IPS DF 6.9 (cell line): ENCODE results near the gene MAD1L1.

ENCODE experiments used
- DNase-seq: peaks from one replicate; pipeline ENCODE4 v3.0.0-alpha.2; 2013; ENCODE audit warnings: low read depth, low spot score
- H3K27ac ChIP-seq: one replicate; pipeline ENCODE4 v1.5.1; 2013; ENCODE audit warnings: low read length, control low read depth
- H3K27me3 ChIP-seq: 2 replicates; pipeline ENCODE4 v1.6.1; 2013; ENCODE audit warnings: mild to moderate bottlenecking, low read length; ENCODE audit not compliant: control insufficient read depth, insufficient read depth
- H3K36me3 ChIP-seq: 2 replicates; pipeline ENCODE4 v1.6.1; 2013; ENCODE audit warnings: low read length; ENCODE audit not compliant: control insufficient read depth, insufficient read depth
- H3K4me1 ChIP-seq: 2 replicates; pipeline ENCODE4 v1.6.1; 2013; ENCODE audit warnings: low read length; ENCODE audit not compliant: control insufficient read depth, insufficient read depth
- H3K4me3 ChIP-seq: 2 replicates; pipeline ENCODE4 v1.5.1; 2013; ENCODE audit warnings: mild to moderate bottlenecking, low read length
- H3K9me3 ChIP-seq: 2 replicates; pipeline ENCODE4 v1.6.1; 2013; ENCODE audit warnings: low read length, inconsistent platforms; ENCODE audit not compliant: control insufficient read depth, insufficient read depth
- WGBS: extraction: QIAGEN DNeasy Blood & Tissue Kit; methylation state at CpG from one replicate; pipeline ENCODE4 v1.1.7; 2013; ENCODE audit warnings: mixed read lengths, missing lambda C conversion rate; ENCODE audit not compliant: insufficient read length, insufficient coverage; 5-methylcytosine and 5-hydroxymethylcytosine counted together

Gene MAD1L1

GRCh38 chr7:1806354-1806753 lies 426.4 kb downstream of the MAD1L1 start:
- H3K4me3 ChIP-seq = no peak overlapping the region
- no peaks in the 10 kb centered on the region for H3K27me3 ChIP-seq
- H3K27ac ChIP-seq = no peak overlapping the region
- WGBS = no CpG with 5 or more reads among the region's 14 CpGs
- no peaks in the 10 kb centered on the region for H3K36me3 ChIP-seq
- no peaks in the 10 kb centered on the region for H3K9me3 ChIP-seq
- DNase-seq = no peak
- no peaks in the 10 kb centered on the region for H3K4me1 ChIP-seq

GRCh38 chr7:1804310-1804709 lies 428.4 kb downstream of the MAD1L1 start:
- H3K27me3 ChIP-seq = no peaks in the 10 kb centered on the region
- H3K36me3 ChIP-seq = no peaks in the 10 kb centered on the region
- H3K4me3 ChIP-seq = no peak overlapping the region
- no CpG with 5 or more reads among the region's 21 CpGs for WGBS
- no peak for DNase-seq
- no peak overlapping the region for H3K27ac ChIP-seq
- no peaks in the 10 kb centered on the region; the same call in 1 of the 2 replicates for H3K9me3 ChIP-seq
- H3K4me1 ChIP-seq = no peaks in the 10 kb centered on the region

- Histone ChIP-seq H3K27me3 (no peaks in the 10 kb centered on the region), H3K4me1 (no peaks in the 10 kb centered on the region), H3K9me3 (no peaks in the 10 kb centered on the region; the same call in 1 of the 2 replicates), H3K4me3 (no peak overlapping the region), H3K27ac (no peak overlapping the region), H3K36me3 (no peaks in the 10 kb centered on the region)
- no peak for DNase-seq
- WGBS = no CpG with 5 or more reads among the region's 4 CpGs
Measured at GRCh38 chr7:1802899-1803298, 429.8 kb downstream of the MAD1L1 start.

- no peak overlapping the region for H3K27ac ChIP-seq
Measured at GRCh38 chr7:1800902-1801301, 431.8 kb downstream of the MAD1L1 start.

GRCh38 chr7:1798191-1798590 lies 434.6 kb downstream of the MAD1L1 start:
- WGBS = no CpG with 5 or more reads among the region's 3 CpGs
- Histone ChIP-seq H3K4me3 (no peak overlapping the region), H3K4me1 (no peaks in the 10 kb centered on the region), H3K27ac (no peak overlapping the region), H3K36me3 (no peaks in the 10 kb centered on the region), H3K27me3 (no peaks in the 10 kb centered on the region), H3K9me3 (no peaks in the 10 kb centered on the region; the same call in 1 of the 2 replicates)
- DNase-seq = no peak

More at GRCh38 chr7:1800902-1801301, 431.8 kb downstream of the MAD1L1 start:
- Histone ChIP-seq H3K36me3 (no peaks in the 10 kb centered on the region), H3K4me3 (no peak overlapping the region), H3K4me1 (no peaks in the 10 kb centered on the region), H3K27me3 (no peaks in the 10 kb centered on the region), H3K9me3 (no peaks in the 10 kb centered on the region; the same call in 1 of the 2 replicates)
- no CpG with 5 or more reads among the region's 14 CpGs for WGBS
- no peak for DNase-seq

- H3K36me3 ChIP-seq = no peaks in the 10 kb centered on the region
- H3K27me3 ChIP-seq = no peaks in the 10 kb centered on the region
- no CpG with 5 or more reads among the region's 1 CpG for WGBS
- H3K27ac ChIP-seq = no peak overlapping the region
- no peaks in the 10 kb centered on the region for H3K4me1 ChIP-seq
- H3K4me3 ChIP-seq = no peak overlapping the region
- no peak for DNase-seq
- no peaks in the 10 kb centered on the region for H3K9me3 ChIP-seq
Measured at GRCh38 chr7:1794888-1795542, 437.7 kb downstream of the MAD1L1 start.

- Histone ChIP-seq H3K36me3 (no peaks in the 10 kb centered on the region), H3K9me3 (0 out of 2 replicates have a peak, but pooled peaks cover 3% of the 10 kb centered on the region), H3K4me1 (no peaks in the 10 kb centered on the region), H3K27me3 (no peaks in the 10 kb centered on the region), H3K27ac (no peak overlapping the region), H3K4me3 (no peak overlapping the region)
- WGBS = no CpG with 5 or more reads among the region's 18 CpGs
- no peak for DNase-seq
Measured at GRCh38 chr7:1787681-1788235, 445.0 kb downstream of the MAD1L1 start.

GRCh38 chr7:1787241-1787640 lies 445.5 kb downstream of the MAD1L1 start:
- H3K27me3 ChIP-seq = no peaks in the 10 kb centered on the region
- no peak overlapping the region for H3K27ac ChIP-seq
- no CpG with 5 or more reads among the region's 9 CpGs for WGBS
- DNase-seq = no peak
- H3K36me3 ChIP-seq = no peaks in the 10 kb centered on the region
- H3K9me3 ChIP-seq = 0 out of 2 replicates have a peak, but pooled peaks cover 3% of the 10 kb centered on the region
- no peak overlapping the region for H3K4me3 ChIP-seq
- H3K4me1 ChIP-seq = no peaks in the 10 kb centered on the region

GRCh38 chr7:1785839-1786238 lies 446.9 kb downstream of the MAD1L1 start:
- Histone ChIP-seq H3K27me3 (0 out of 2 replicates have a peak, but pooled peaks cover 1% of the 10 kb centered on the region), H3K27ac (no peak overlapping the region), H3K36me3 (no peaks in the 10 kb centered on the region), H3K4me1 (no peaks in the 10 kb centered on the region), H3K4me3 (no peak overlapping the region), H3K9me3 (0 out of 2 replicates have a peak, but pooled peaks cover 3% of the 10 kb centered on the region)
- DNase-seq = no peak
- no CpG with 5 or more reads among the region's 3 CpGs for WGBS

GRCh38 chr7:1781369-1781768 lies 451.4 kb downstream of the MAD1L1 start:
- H3K27ac ChIP-seq = no peak overlapping the region
- H3K36me3 ChIP-seq = no peaks in the 10 kb centered on the region
- peaks cover 3% of the 10 kb centered on the region; the same call in 1 of the 2 replicates for H3K27me3 ChIP-seq
- 0 out of 2 replicates have a peak, but pooled peaks cover 3% of the 10 kb centered on the region for H3K9me3 ChIP-seq
- no CpG with 5 or more reads among the region's 12 CpGs for WGBS
- H3K4me1 ChIP-seq = no peaks in the 10 kb centered on the region
- DNase-seq = no peak
- H3K4me3 ChIP-seq = no peak overlapping the region
